Ishikawa (cell line): ENCODE measurements around the gene GDPD5.
A peak's percentile ranks its signal among the peaks of the same experiment; 100 is the strongest.

Experiments used
- CEBPB ChIP-seq: IDR thresholded peaks from 2 replicates; pipeline ENCODE4 v1.6.1; 2012
- CREB1 ChIP-seq: IDR thresholded peaks from 2 replicates; pipeline ENCODE4 v1.6.1; 2012; ENCODE audit warnings: low read depth
- EGR1 ChIP-seq: IDR thresholded peaks from 2 replicates; pipeline ENCODE4 v1.6.1; 2012
- EP300 ChIP-seq: IDR thresholded peaks from 2 replicates; pipeline ENCODE4 v1.6.1; 2012; ENCODE audit warnings: borderline replicate concordance
- FOXM1 ChIP-seq: IDR thresholded peaks from 2 replicates; pipeline ENCODE4 v1.6.1; 2012; ENCODE audit warnings: low read depth, borderline replicate concordance
- NFIC ChIP-seq: IDR thresholded peaks from 2 replicates; pipeline ENCODE4 v1.6.1; 2012
- RAD21 ChIP-seq: IDR thresholded peaks from 2 replicates; pipeline ENCODE4 v1.6.1; 2012; ENCODE audit warnings: low read depth
- TAF1 ChIP-seq: IDR thresholded peaks from 2 replicates; pipeline ENCODE4 v1.6.1; 2012; ENCODE audit warnings: low read depth, mild to moderate bottlenecking
- TEAD4 ChIP-seq: IDR thresholded peaks from 2 replicates; pipeline ENCODE4 v1.6.1; 2012
- YY1 ChIP-seq: IDR thresholded peaks from 2 replicates; pipeline ENCODE4 v1.6.1; 2012; ENCODE audit warnings: low read depth
- ZBTB7A ChIP-seq: IDR thresholded peaks from 2 replicates; pipeline ENCODE4 v1.6.1; 2012; ENCODE audit warnings: low read depth
- TF ChIP-seq, protein P1 (sequence below): IDR thresholded peaks from 2 replicates; pipeline ENCODE4 v1.6.1; 2012
- TF ChIP-seq, protein P2 (sequence below): IDR thresholded peaks from 2 replicates; pipeline ENCODE4 v1.6.1; 2012; ENCODE audit warnings: low read depth, mild to moderate bottlenecking
- TF ChIP-seq, protein P3 (sequence below): IDR thresholded peaks from 2 replicates; pipeline ENCODE4 v1.6.1; 2012

GDPD5 gene

DNA sequence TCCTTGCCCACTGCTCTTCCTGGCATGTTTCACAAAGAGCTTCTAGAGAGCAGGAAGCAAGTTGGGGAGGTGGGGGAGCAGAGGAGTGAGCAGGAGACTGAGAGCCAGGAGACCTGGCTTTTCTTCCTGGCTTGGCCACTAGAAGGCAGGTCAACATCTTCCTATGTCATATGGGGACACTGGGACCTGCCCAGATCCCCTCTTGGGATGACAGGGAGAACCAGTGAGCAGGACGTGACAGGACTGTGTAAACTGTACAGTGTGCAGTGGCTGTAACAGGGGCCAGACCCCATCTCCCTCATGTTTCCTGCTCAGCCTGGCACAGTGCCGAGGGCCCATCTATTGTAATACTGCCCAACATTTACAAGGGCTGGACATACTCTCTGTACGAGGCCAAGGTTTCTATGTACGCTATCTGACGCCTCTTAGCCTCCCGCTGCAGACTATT lies 29.4 kb downstream of the GDPD5 start:
- TF ChIP-seq YY1 (no peak), NFIC (0 out of 2 replicates have a peak, but pooled peaks have one; percentile 17)
- TF ChIP-seq, protein P1, sequence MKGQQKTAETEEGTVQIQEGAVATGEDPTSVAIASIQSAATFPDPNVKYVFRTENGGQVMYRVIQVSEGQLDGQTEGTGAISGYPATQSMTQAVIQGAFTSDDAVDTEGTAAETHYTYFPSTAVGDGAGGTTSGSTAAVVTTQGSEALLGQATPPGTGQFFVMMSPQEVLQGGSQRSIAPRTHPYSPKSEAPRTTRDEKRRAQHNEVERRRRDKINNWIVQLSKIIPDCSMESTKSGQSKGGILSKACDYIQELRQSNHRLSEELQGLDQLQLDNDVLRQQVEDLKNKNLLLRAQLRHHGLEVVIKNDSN, result no peak

- TF ChIP-seq NFIC (no peak), TEAD4 (0 out of 2 replicates have a peak, but pooled peaks have one; percentile 9), ZBTB7A (peak; percentile 49; the same call in 1 of the 2 replicates)
Measured at GRCh38 chr11:75495749-75496304, 29.9 kb downstream of the GDPD5 start.

DNA sequence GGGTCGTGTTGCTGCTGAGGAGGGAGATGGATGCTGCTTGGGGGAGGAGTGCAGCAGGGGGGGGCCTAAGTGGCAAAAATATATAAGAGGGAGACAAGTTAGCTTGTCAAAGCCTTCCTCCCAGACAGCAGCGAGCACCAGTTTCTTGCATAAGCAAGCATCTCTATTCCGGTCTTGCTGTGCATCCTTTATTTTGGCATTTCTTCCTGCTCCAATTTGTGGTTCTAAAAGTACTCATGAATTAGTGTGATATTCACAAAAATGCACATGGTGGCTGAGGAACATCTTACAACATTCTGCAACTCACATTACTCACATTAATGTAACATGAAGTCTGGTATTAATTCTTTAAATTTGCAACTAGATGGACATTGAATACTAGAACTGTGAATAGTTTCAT lies 32.1 kb downstream of the GDPD5 start:
- TF ChIP-seq TEAD4 (no peak), EP300 (no peak), TAF1 (no peak), RAD21 (no peak), ZBTB7A (no peak), NFIC (no peak), CEBPB (no peak), FOXM1 (no peak)
- TF ChIP-seq, protein P2, sequence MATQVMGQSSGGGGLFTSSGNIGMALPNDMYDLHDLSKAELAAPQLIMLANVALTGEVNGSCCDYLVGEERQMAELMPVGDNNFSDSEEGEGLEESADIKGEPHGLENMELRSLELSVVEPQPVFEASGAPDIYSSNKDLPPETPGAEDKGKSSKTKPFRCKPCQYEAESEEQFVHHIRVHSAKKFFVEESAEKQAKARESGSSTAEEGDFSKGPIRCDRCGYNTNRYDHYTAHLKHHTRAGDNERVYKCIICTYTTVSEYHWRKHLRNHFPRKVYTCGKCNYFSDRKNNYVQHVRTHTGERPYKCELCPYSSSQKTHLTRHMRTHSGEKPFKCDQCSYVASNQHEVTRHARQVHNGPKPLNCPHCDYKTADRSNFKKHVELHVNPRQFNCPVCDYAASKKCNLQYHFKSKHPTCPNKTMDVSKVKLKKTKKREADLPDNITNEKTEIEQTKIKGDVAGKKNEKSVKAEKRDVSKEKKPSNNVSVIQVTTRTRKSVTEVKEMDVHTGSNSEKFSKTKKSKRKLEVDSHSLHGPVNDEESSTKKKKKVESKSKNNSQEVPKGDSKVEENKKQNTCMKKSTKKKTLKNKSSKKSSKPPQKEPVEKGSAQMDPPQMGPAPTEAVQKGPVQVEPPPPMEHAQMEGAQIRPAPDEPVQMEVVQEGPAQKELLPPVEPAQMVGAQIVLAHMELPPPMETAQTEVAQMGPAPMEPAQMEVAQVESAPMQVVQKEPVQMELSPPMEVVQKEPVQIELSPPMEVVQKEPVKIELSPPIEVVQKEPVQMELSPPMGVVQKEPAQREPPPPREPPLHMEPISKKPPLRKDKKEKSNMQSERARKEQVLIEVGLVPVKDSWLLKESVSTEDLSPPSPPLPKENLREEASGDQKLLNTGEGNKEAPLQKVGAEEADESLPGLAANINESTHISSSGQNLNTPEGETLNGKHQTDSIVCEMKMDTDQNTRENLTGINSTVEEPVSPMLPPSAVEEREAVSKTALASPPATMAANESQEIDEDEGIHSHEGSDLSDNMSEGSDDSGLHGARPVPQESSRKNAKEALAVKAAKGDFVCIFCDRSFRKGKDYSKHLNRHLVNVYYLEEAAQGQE, result no peak
- TF ChIP-seq, protein P3, sequence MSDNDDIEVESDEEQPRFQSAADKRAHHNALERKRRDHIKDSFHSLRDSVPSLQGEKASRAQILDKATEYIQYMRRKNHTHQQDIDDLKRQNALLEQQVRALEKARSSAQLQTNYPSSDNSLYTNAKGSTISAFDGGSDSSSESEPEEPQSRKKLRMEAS, result no peak

DNA sequence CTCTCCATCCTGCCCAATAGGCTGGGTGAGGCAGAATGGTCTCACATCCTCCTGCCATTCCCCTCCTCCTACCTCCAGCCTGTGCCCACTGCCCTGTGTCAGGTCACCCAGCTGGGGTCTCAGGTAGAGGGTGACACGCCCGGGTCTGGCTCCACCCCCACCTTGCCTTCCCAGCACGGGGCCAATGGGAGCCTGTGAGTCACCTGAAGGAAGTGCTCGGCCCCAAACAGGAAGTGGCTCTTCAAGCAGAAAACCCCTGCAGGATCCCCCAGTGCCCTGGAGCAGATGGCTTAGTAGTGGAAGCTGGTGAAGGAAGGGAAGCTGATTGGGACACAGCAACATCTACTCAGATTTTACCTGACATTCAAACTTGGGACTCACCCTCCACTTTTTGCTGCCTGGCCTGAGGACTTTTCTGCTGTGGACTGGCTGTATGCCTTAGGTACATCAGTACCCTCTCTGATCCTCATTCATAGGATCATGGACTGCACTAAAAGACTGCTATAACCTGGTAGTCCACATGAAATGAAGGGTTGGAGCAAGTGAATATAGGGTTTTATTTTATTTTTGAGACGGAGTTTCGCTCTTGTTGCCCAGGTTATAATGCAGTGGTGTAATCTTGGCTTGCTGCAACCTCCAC lies 33.4 kb downstream of the GDPD5 start:
- no peak for TF ChIP-seq RAD21
- no peak for TF ChIP-seq EP300
- TF ChIP-seq, protein P1, result 0 out of 2 replicates have a peak, but pooled peaks have one; percentile 5
- TF ChIP-seq FOXM1, result no peak
- TF ChIP-seq, protein P2, result no peak
- TF ChIP-seq EGR1, result no peak
- no peak for TF ChIP-seq NFIC
- TF ChIP-seq ZBTB7A, result peak; percentile 77; the same call in 1 of the 2 replicates
- peak; percentile 33; the same call in 1 of the 2 replicates for TF ChIP-seq TAF1
- TF ChIP-seq CEBPB, result no peak
- no peak for TF ChIP-seq YY1
- TF ChIP-seq, protein P3, result no peak

DNA sequence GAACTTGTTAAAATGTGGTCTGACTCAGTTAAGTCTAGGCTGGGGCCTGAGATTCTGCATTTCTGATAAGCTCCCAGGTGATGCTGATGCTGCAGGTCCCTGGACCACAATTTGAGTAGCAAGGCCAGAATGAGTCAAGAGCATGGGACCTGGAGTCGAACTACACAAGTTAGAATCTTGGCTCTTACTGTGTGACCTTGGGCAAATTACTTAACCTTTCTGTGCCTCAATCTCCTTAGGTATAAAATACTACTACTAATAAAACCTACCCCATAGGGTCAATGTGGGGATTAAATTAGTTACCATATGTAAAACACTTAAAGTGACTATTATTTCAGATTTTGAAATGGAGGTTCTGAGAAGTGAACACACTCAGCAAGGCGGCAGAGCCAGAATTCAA lies 34.3 kb downstream of the GDPD5 start:
- TF ChIP-seq NFIC (no peak), CREB1 (no peak), CEBPB (no peak), YY1 (no peak), FOXM1 (no peak), ZBTB7A (no peak), TAF1 (no peak)
- TF ChIP-seq, protein P3, result no peak
